Activated T-helper 2 cell treated with anti-CD3 and anti-CD28 coated beads, Interferon-gamma antibody, Interleukin-2, Interleukin-4, amounts not matched to agents 10 μg/mL and 5 μg/mL and 100 μg/mL, durations not matched to agents 14 hours and 24 hours and 36 hours (primary cell): ENCODE measurements around the gene NOL12. TPM values are rescaled to one million over a fixed set of nuclear protein-coding genes. Genes with fewer than 3 reads are reported as not detected.

Experiments used
- DNase-seq: peaks from one replicate; pipeline ENCODE4 v3.0.0; 2021; ENCODE audit warnings: low spot score
- H3K27ac Mint-ChIP-seq: one replicate; pipeline ENCODE4 v1.8.0; 2021; ENCODE audit warnings: mixed read lengths
- H3K27me3 Mint-ChIP-seq: one replicate; pipeline ENCODE4 v1.8.0; 2021; ENCODE audit warnings: low read depth, mixed read lengths
- H3K36me3 Mint-ChIP-seq: one replicate; pipeline ENCODE4 v1.8.0; 2021; ENCODE audit warnings: low read depth, mixed read lengths
- H3K4me1 Mint-ChIP-seq: one replicate; pipeline ENCODE4 v1.8.0; 2021; ENCODE audit warnings: low read depth, mixed read lengths
- H3K4me3 Mint-ChIP-seq: one replicate; pipeline ENCODE4 v1.8.0; 2021; ENCODE audit warnings: low read depth, mild to moderate bottlenecking, moderate library complexity, mixed read lengths
- H3K9me3 Mint-ChIP-seq: one replicate; pipeline ENCODE4 v1.8.0; 2021; ENCODE audit warnings: mixed read lengths
- intact Hi-C: fragments of 100-400 bp; cut with micrococcal nuclease; formaldehyde crosslinking; loops from one replicate; pipeline ENCODE4 v1.15.1; 2023
- total RNA-seq: library from RNA; stranded (reverse); gene quantifications from 2 replicates; pipeline ENCODE4 v1.2.3, GENCODE V29; 2022

NOL12 gene
- total RNA-seq, 1 donor from 2014 or later, result 60.6 TPM

GRCh38 chr22:37663521-37664140 is 22.5 kb upstream of the NOL12 start:
- intact Hi-C loops, result no loop called here
- Mint-ChIP-seq H3K4me1 (peaks cover 29% of the 10 kb centered on the region), H3K9me3 (no peaks in the 10 kb centered on the region), H3K27ac (no peak overlapping the region), H3K4me3 (no peak overlapping the region), H3K27me3 (no peaks in the 10 kb centered on the region), H3K36me3 (peaks cover 33% of the 10 kb centered on the region)
- no peak for DNase-seq

GRCh38 chr22:37664249-37665101 is 21.7 kb upstream of the NOL12 start:
- Mint-ChIP-seq H3K4me1 (peaks cover 30% of the 10 kb centered on the region), H3K36me3 (peaks cover 34% of the 10 kb centered on the region), H3K4me3 (no peak overlapping the region), H3K27ac (no peak overlapping the region), H3K9me3 (no peaks in the 10 kb centered on the region), H3K27me3 (no peaks in the 10 kb centered on the region)
- DNase-seq, result no peak
- intact Hi-C loops, result no loop called here

- H3K9me3 Mint-ChIP-seq, result no peaks in the 10 kb centered on the region
- H3K36me3 Mint-ChIP-seq, result peaks cover 32% of the 10 kb centered on the region
- no peak for DNase-seq
- H3K4me1 Mint-ChIP-seq, result peaks cover 23% of the 10 kb centered on the region
- intact Hi-C loops, result no loop called here
- no peaks in the 10 kb centered on the region for H3K27me3 Mint-ChIP-seq
- H3K4me3 Mint-ChIP-seq, result no peak overlapping the region
- no peak overlapping the region for H3K27ac Mint-ChIP-seq
These were observed 20.7 kb upstream of the NOL12 start for GRCh38 chr22:37665487-37665886.

- H3K27me3 Mint-ChIP-seq, result no peaks in the 10 kb centered on the region
- peaks cover 23% of the 10 kb centered on the region for H3K36me3 Mint-ChIP-seq
- intact Hi-C loops, result no loop called here
- no peak for DNase-seq
- H3K9me3 Mint-ChIP-seq, result no peaks in the 10 kb centered on the region
- H3K4me1 Mint-ChIP-seq, result peaks cover 30% of the 10 kb centered on the region
- no peak overlapping the region for H3K4me3 Mint-ChIP-seq
- H3K27ac Mint-ChIP-seq, result no peak overlapping the region
These were observed 16.6 kb upstream of the NOL12 start for GRCh38 chr22:37669586-37669985.

- intact Hi-C loops, result loop anchor here (10.0 kb wide), 1 partner anchor 172 kb away; the partner anchor contains the start of genes ANKRD54 and EIF3L
- no peaks in the 10 kb centered on the region for H3K27me3 Mint-ChIP-seq
- no peaks in the 10 kb centered on the region for H3K9me3 Mint-ChIP-seq
- peaks cover 36% of the 10 kb centered on the region for H3K4me1 Mint-ChIP-seq
- peak overlapping the region; percentile 55 for H3K27ac Mint-ChIP-seq
- DNase-seq, result no peak
- H3K4me3 Mint-ChIP-seq, result no peak overlapping the region
- H3K36me3 Mint-ChIP-seq, result peaks cover 13% of the 10 kb centered on the region
These were observed 13.8 kb upstream of the NOL12 start for GRCh38 chr22:37672206-37672919.

GRCh38 chr22:37672920-37673455 is 13.2 kb upstream of the NOL12 start:
- no peaks in the 10 kb centered on the region for H3K27me3 Mint-ChIP-seq
- no peaks in the 10 kb centered on the region for H3K9me3 Mint-ChIP-seq
- H3K4me3 Mint-ChIP-seq, result no peak overlapping the region
- H3K36me3 Mint-ChIP-seq, result peaks cover 17% of the 10 kb centered on the region
- intact Hi-C loops, result loop anchor here (10.0 kb wide), 1 partner anchor 172 kb away; the partner anchor contains the start of genes ANKRD54 and EIF3L
- DNase-seq, result no peak
- peak overlapping the region; percentile 17 for H3K27ac Mint-ChIP-seq
- H3K4me1 Mint-ChIP-seq, result peaks cover 39% of the 10 kb centered on the region

- H3K27ac Mint-ChIP-seq, result peak overlapping the region; percentile 77
- intact Hi-C loops, result loop anchor here (10.0 kb wide), 1 partner anchor 171 kb away; the partner anchor contains the start of genes ANKRD54 and EIF3L
- H3K36me3 Mint-ChIP-seq, result peaks cover 21% of the 10 kb centered on the region
- H3K4me3 Mint-ChIP-seq, result peak overlapping the region; percentile 68
- H3K27me3 Mint-ChIP-seq, result no peaks in the 10 kb centered on the region
- H3K9me3 Mint-ChIP-seq, result no peaks in the 10 kb centered on the region
- no peak for DNase-seq
- H3K4me1 Mint-ChIP-seq, result peaks cover 42% of the 10 kb centered on the region
These were observed 11.9 kb upstream of the NOL12 start for GRCh38 chr22:37674248-37674647.

GRCh38 chr22:37674951-37675929 is 10.9 kb upstream of the NOL12 start, which contains the start of gene LGALS1:
Gene LGALS1, plus strand, starts transcription at chr22:37675636. Its CDS starts 67 bp downstream, at chr22:37675703.
- Mint-ChIP-seq H3K27ac (peak within 1 kb of the TSS; percentile 97), H3K4me3 (peak within 1 kb of the TSS; percentile 95), H3K36me3 (peaks cover 27% of the 10 kb centered on the region), H3K4me1 (peaks cover 41% of the 10 kb centered on the region), H3K9me3 (no peaks in the 10 kb centered on the region), H3K27me3 (no peaks in the 10 kb centered on the region)
- peak; percentile 79 for DNase-seq
- intact Hi-C loops, result loop anchor here (1.0 to 10.0 kb wide), 3 partner anchors 17 to 170 kb away; partner anchors contain the start of genes ANKRD54, EIF3L, GCAT and PDXP

- H3K4me1 Mint-ChIP-seq, result peaks cover 41% of the 10 kb centered on the region
These were observed 10.0 kb upstream of the NOL12 start for GRCh38 chr22:37675930-37676735.

GRCh38 chr22:37676736-37677492 is 9.2 kb upstream of the NOL12 start:
- H3K36me3 Mint-ChIP-seq, result peaks cover 27% of the 10 kb centered on the region
- H3K27ac Mint-ChIP-seq, result peak overlapping the region; percentile 97
- intact Hi-C loops, result loop anchor here (1.0 to 10.0 kb wide), 3 partner anchors 38 to 168 kb away; partner anchors contain the start of genes ANKRD54, EIF3L, GCAT and SH3BP1
- H3K4me3 Mint-ChIP-seq, result peak overlapping the region; percentile 95
- peak; percentile 90 for DNase-seq
- H3K9me3 Mint-ChIP-seq, result no peaks in the 10 kb centered on the region
- H3K4me1 Mint-ChIP-seq, result peaks cover 45% of the 10 kb centered on the region
- no peaks in the 10 kb centered on the region for H3K27me3 Mint-ChIP-seq

More at GRCh38 chr22:37675930-37676735, 10.0 kb upstream of the NOL12 start:
- Mint-ChIP-seq H3K27me3 (no peaks in the 10 kb centered on the region), H3K9me3 (no peaks in the 10 kb centered on the region), H3K27ac (peak overlapping the region; percentile 97), H3K4me3 (peak overlapping the region; percentile 95), H3K36me3 (peaks cover 27% of the 10 kb centered on the region)
- intact Hi-C loops, result loop anchor here (1.0 to 10.0 kb wide), 3 partner anchors 18 to 169 kb away; partner anchors contain the start of genes ANKRD54, EIF3L, GCAT and PDXP
- DNase-seq, result no peak
